Activated CD4-positive, alpha-beta memory T cell treated with anti-CD3 and anti-CD28 coated beads for 36 hours (primary cell): Measurements from ENCODE around the gene CNTN4. TPM values are rescaled to one million over a fixed set of nuclear protein-coding genes. Genes with fewer than 3 reads are reported as not detected.

Experiments
- CTCF ChIA-PET: fragments of 350-600 bp; sonication (Branson Sonifier 250); formaldehyde crosslinking; loops from one replicate; lab custom pipeline; 2021; ENCODE audit warnings: antibody characterized with exemption, inconsistent platforms; lab: Charles Lee
- POLR2A ChIA-PET: fragments of 350-600 bp; sonication (Branson Sonifier 250); formaldehyde crosslinking; loops from one replicate; lab custom pipeline; 2021; ENCODE audit warnings: antibody characterized with exemption; lab: Charles Lee
- DNase-seq: peaks from one replicate; pipeline ENCODE4 v3.0.0-alpha.2; 2020
- H3K27ac Mint-ChIP-seq: one replicate; pipeline ENCODE4 v1.8.0; 2021; ENCODE audit warnings: mixed read lengths
- H3K27me3 Mint-ChIP-seq: one replicate; pipeline ENCODE4 v1.8.0; 2021; ENCODE audit warnings: mixed read lengths
- H3K36me3 Mint-ChIP-seq: one replicate; pipeline ENCODE4 v1.8.0; 2021; ENCODE audit warnings: mixed read lengths
- H3K4me1 Mint-ChIP-seq: one replicate; pipeline ENCODE4 v1.8.0; 2021; ENCODE audit warnings: low read depth, mixed read lengths
- H3K4me3 Mint-ChIP-seq: one replicate; pipeline ENCODE4 v1.8.0; 2021; ENCODE audit warnings: mild to moderate bottlenecking, mixed read lengths
- H3K9me3 Mint-ChIP-seq: one replicate; pipeline ENCODE4 v1.8.0; 2021; ENCODE audit warnings: mixed read lengths
- intact Hi-C: fragments of 100-400 bp; cut with micrococcal nuclease; formaldehyde crosslinking; loops from one replicate; pipeline ENCODE4 v1.15.1; 2023
- total RNA-seq, 2 experiments: library from RNA; stranded (reverse); gene quantifications; one replicate each; pipeline ENCODE4 v1.2.3, GENCODE V29; 2021

Gene CNTN4
- total RNA-seq, 2 experiments from 2014 or later, result not detected

DNA sequence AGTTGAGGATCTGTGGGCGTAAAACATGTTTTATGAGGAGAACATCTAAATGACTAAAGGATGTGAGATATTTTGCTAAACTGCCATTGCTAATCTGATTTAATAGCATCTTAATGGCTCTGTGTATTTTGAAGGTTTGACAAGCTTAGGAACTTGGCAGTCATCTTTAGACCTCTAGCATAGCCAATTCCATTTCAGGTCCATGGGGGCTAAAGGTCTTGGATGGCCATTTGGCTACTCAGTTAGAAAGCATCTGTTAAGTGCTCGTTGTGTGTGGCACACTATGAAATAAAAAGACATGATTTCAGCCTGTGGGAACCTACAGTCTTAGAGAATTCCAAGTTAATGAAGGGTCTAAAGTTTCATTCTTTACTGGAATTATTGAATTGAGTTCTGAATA is 775.3 kb downstream of the CNTN4 start:
- Mint-ChIP-seq H3K9me3 (no peaks in the 10 kb centered on the region), H3K4me3 (no peak overlapping the region), H3K27ac (no peak overlapping the region), H3K36me3 (no peaks in the 10 kb centered on the region), H3K4me1 (no peaks in the 10 kb centered on the region), H3K27me3 (peaks cover 8% of the 10 kb centered on the region)
- intact Hi-C loops, result no loop called here
- ChIA-PET CTCF (no interaction called here), POLR2A (no interaction called here)
- DNase-seq, result no peak

DNA sequence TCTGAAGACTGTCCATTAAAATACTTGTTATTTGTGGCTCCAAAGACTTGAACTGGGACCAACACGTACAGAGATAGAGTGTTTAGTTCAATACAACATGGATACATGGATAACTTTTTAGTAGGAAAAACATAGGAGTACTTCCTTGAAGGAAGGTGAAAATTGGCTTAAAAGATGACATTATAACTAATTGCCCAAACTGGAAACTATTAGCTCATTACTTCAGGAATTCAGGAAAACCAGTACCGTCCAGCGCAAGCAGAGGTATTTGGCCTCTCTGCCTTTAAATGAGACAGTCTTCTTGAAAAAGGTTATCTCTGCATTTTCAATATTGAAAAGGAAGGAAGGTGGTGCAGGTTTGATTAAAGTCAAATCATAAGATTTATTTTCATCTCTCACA is 777.0 kb downstream of the CNTN4 start:
- POLR2A ChIA-PET, result no interaction called here
- no peaks in the 10 kb centered on the region for H3K9me3 Mint-ChIP-seq

DNA sequence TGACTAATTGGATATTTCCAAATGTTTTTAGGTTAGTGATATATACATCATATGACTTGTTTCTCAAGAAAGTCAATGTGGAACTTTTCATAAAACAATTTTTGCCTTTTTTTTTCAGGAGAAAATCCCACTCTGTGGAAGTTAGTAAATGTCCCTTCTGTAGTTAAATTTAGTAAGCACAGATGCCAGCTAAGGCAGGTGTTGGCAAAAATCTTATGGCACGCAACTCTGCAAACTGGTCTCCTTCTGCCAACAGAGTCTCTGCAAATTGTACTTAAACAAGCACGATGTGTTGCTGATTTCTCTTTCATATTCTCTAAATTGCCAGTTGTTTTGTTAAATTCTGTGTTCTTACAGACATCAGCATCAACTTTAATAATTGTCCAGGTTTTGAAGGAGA is 777.7 kb downstream of the CNTN4 start:
- H3K4me3 Mint-ChIP-seq, result no peak overlapping the region
- no peaks in the 10 kb centered on the region for H3K9me3 Mint-ChIP-seq
- no peak overlapping the region for H3K27ac Mint-ChIP-seq
- H3K27me3 Mint-ChIP-seq, result peaks cover 8% of the 10 kb centered on the region
- intact Hi-C loops, result no loop called here
- ChIA-PET CTCF (interaction anchor here (0.6 kb wide), 1 partner anchor 15 kb away, joined by 4 read pairs; no protein-coding TSS in a partner anchor), POLR2A (no interaction called here)
- no peak for DNase-seq
- H3K4me1 Mint-ChIP-seq, result no peaks in the 10 kb centered on the region
- H3K36me3 Mint-ChIP-seq, result no peaks in the 10 kb centered on the region

More for the DNA sequence above, 777.0 kb downstream of the CNTN4 start:
- no peaks in the 10 kb centered on the region for H3K36me3 Mint-ChIP-seq
- CTCF ChIA-PET, result interaction anchor here (0.6 kb wide), 1 partner anchor 14 kb away, joined by 4 read pairs; no protein-coding TSS in a partner anchor
- H3K27ac Mint-ChIP-seq, result no peak overlapping the region
- intact Hi-C loops, result no loop called here
- peaks cover 8% of the 10 kb centered on the region for H3K27me3 Mint-ChIP-seq
- H3K4me1 Mint-ChIP-seq, result no peaks in the 10 kb centered on the region
- H3K4me3 Mint-ChIP-seq, result no peak overlapping the region
- no peak for DNase-seq

DNA sequence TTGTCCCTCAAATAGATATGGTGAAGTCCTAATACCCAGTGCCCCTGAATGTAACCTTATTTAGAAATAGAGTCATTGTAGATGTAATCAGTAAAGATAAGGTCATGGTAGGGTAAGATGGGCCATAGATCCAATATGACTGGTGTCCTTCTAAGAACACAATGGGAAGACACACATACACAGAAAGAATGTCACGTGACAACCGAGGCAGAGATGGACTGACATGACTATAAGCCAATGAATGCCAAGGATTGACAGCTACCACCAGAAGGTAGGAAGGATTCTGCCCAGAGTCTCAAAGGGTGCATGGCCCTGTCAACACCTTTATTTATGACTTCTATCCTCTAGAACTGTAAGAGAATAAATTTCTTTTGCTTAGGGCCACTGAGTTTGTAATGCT is 780.4 kb downstream of the CNTN4 start:
- H3K9me3 Mint-ChIP-seq, result no peaks in the 10 kb centered on the region
- ChIA-PET CTCF (interaction anchor here (0.9 kb wide), 1 partner anchor 32 kb away, joined by 3 read pairs; no protein-coding TSS in a partner anchor), POLR2A (no interaction called here)
- intact Hi-C loops, result no loop called here
- DNase-seq, result no peak
- no peak overlapping the region for H3K4me3 Mint-ChIP-seq
- no peaks in the 10 kb centered on the region for H3K36me3 Mint-ChIP-seq
- H3K27me3 Mint-ChIP-seq, result peaks cover 3% of the 10 kb centered on the region
- H3K4me1 Mint-ChIP-seq, result no peaks in the 10 kb centered on the region
- H3K27ac Mint-ChIP-seq, result no peak overlapping the region

DNA sequence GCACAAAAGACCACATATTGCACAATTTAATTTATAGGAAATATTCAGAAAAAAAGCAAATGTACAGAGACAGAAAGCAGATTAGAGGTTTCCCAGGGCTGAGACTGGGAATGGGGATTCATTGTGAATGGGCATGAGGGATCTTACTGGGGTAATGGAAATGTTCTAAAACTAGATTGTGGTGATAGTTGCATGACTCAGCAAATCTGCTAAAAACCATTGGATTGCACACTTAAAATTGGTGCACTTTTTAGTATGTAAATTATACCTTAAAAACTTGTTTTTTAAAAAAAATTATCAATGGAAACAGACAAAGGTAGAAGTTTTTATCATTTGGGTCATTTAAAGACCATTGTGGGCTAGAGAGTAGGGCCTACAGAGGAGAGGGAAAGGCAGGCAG is 780.9 kb downstream of the CNTN4 start:
- no peak for DNase-seq
- intact Hi-C loops, result no loop called here
- no peaks in the 10 kb centered on the region for H3K4me1 Mint-ChIP-seq
- no peaks in the 10 kb centered on the region for H3K9me3 Mint-ChIP-seq
- ChIA-PET CTCF (no interaction called here), POLR2A (no interaction called here)
- no peak overlapping the region for H3K27ac Mint-ChIP-seq
- H3K4me3 Mint-ChIP-seq, result no peak overlapping the region
- no peaks in the 10 kb centered on the region for H3K36me3 Mint-ChIP-seq
- no peaks in the 10 kb centered on the region for H3K27me3 Mint-ChIP-seq

DNA sequence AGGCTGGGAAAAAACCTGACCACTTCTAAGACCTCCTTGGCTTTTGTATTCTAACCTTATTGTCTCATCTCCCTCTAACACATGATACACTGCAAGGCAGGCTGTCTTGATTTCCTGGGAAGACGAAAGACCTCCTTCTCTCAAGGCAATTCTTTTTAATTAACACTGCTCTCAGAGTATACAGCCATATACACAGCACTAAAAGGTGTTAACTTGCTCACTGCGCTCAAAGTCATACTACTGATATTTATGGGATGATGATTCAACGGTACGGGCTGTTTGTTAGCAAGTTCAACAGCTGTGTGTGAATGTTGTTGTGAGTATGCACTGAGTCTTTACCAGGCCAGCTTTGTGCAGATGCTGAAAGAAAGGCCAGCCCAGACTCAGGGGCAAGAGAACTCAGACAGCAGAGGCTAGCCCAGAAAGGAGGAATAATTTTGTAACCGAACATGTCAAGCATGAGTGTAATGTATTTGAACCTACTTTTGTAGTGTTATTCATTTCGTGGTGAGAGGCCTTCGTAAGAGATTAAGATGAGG is 781.6 kb downstream of the CNTN4 start:
- H3K36me3 Mint-ChIP-seq, result no peaks in the 10 kb centered on the region
- POLR2A ChIA-PET, result no interaction called here
- no peak for DNase-seq

DNA sequence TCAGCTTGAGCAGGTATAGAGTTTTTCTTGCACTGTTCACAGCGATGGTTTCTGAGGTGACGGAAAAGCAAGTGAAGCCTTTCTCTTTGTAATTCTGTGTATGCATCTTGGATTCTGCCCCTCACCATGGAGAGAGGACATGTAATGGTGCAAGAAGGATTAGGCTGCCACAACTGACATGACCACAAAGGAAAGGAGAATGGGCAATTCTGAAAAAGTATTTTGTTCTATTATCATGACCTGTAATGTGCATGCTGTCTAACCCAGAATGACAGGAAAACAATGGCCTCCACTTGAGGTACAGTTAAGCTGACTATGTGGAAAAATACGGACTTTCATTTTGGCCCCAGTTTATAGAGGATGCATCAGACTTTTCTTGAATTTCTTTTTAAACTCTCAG is 784.6 kb downstream of the CNTN4 start:
- H3K9me3 Mint-ChIP-seq, result no peaks in the 10 kb centered on the region
- intact Hi-C loops, result no loop called here
- H3K27me3 Mint-ChIP-seq, result no peaks in the 10 kb centered on the region
- no peak overlapping the region for H3K27ac Mint-ChIP-seq
- DNase-seq, result no peak
- H3K4me3 Mint-ChIP-seq, result no peak overlapping the region
- ChIA-PET CTCF (no interaction called here), POLR2A (no interaction called here)
- no peaks in the 10 kb centered on the region for H3K4me1 Mint-ChIP-seq
- no peaks in the 10 kb centered on the region for H3K36me3 Mint-ChIP-seq

More for the DNA sequence above, 781.6 kb downstream of the CNTN4 start:
- no peaks in the 10 kb centered on the region for H3K27me3 Mint-ChIP-seq
- H3K9me3 Mint-ChIP-seq, result no peaks in the 10 kb centered on the region
- no peak overlapping the region for H3K27ac Mint-ChIP-seq
- no peaks in the 10 kb centered on the region for H3K4me1 Mint-ChIP-seq
- intact Hi-C loops, result no loop called here
- H3K4me3 Mint-ChIP-seq, result no peak overlapping the region
- CTCF ChIA-PET, result no interaction called here

DNA sequence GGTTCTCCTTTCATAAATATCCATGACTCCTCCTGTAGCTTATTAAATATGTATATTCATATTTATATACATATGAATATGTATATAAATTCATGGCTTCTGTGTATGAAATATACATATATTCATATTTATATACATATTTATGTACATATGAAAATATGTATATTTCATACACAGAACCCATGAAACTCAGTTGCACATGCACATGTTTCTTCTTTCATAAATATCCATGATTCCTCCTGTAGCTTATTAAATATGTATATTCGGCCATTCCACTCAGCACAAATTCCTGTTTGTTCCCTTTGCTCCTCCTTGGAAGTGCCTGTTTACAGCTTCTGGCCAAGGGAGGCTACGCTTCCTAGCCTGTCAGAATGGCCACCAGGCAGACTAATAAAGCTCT is 789.9 kb downstream of the CNTN4 start:
- Mint-ChIP-seq H3K4me1 (no peaks in the 10 kb centered on the region), H3K4me3 (no peak overlapping the region), H3K9me3 (no peaks in the 10 kb centered on the region), H3K27me3 (peaks cover 7% of the 10 kb centered on the region), H3K36me3 (no peaks in the 10 kb centered on the region), H3K27ac (no peak overlapping the region)
- no peak for DNase-seq
- intact Hi-C loops, result no loop called here
- POLR2A ChIA-PET, result no interaction called here
- CTCF ChIA-PET, result interaction anchor here (0.5 kb wide), 1 partner anchor 570 kb away, joined by 3 read pairs; no protein-coding TSS in a partner anchor

DNA sequence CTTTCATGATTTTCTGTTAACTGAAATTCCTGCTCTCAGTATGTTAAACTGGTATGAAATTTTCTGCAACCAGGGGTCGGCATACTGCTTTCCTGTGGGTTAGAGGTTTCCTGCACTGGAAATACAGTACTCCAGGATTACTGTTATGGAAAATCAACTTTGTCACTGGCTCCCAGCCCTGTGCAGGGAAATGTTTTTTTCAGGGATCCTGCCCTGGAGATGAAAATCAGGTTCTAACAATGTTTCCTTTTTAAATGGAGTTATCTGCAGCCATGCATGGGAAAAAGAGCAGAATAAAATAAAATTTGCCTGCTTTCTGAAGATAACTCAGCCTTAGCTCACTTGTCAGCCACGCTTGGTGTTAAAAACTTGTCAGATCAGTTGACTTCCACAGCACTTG is 791.1 kb downstream of the CNTN4 start:
- intact Hi-C loops, result no loop called here
- no peaks in the 10 kb centered on the region for H3K9me3 Mint-ChIP-seq
- CTCF ChIA-PET, result no interaction called here

DNA sequence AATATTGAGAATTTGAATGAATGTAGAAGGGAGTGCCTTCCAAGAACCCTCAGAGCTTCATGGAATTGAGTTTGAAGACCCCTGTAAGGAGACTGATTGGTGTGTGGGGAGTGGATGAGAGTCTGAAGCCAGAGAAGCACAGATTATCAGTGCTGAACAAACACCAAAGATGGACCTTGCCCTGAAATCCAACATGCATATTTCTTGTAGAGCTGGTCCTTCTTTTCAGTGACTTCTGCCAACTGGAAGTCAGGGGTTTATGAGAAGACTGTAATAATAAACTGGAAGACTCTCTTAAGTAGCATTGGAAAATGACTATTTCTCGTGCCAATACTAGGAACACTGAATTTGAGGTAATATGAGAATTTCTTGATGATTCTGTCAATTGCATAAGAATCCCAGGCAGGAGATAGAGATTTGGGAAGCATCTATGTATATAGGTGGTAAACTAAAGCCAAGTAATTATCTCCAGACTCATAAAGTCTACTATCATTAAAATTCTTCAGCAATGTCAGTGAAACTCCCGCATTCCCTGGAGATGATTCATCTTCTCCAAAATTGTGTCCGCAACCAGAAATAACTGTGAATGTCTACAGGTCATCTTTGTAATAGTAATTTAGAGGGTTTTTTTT is 797.8 kb downstream of the CNTN4 start:
- CTCF ChIA-PET, result no interaction called here
- Mint-ChIP-seq H3K27ac (no peak overlapping the region), H3K36me3 (no peaks in the 10 kb centered on the region), H3K9me3 (no peaks in the 10 kb centered on the region), H3K4me3 (no peak overlapping the region), H3K4me1 (no peaks in the 10 kb centered on the region), H3K27me3 (peaks cover 2% of the 10 kb centered on the region)
- intact Hi-C loops, result no loop called here
- POLR2A ChIA-PET, result no interaction called here
- no peak for DNase-seq

More for the DNA sequence above, 791.1 kb downstream of the CNTN4 start:
- no peaks in the 10 kb centered on the region for H3K4me1 Mint-ChIP-seq
- H3K36me3 Mint-ChIP-seq, result no peaks in the 10 kb centered on the region
- H3K4me3 Mint-ChIP-seq, result no peak overlapping the region
- no peak overlapping the region for H3K27ac Mint-ChIP-seq
- H3K27me3 Mint-ChIP-seq, result peaks cover 7% of the 10 kb centered on the region
- POLR2A ChIA-PET, result no interaction called here
- no peak for DNase-seq

DNA sequence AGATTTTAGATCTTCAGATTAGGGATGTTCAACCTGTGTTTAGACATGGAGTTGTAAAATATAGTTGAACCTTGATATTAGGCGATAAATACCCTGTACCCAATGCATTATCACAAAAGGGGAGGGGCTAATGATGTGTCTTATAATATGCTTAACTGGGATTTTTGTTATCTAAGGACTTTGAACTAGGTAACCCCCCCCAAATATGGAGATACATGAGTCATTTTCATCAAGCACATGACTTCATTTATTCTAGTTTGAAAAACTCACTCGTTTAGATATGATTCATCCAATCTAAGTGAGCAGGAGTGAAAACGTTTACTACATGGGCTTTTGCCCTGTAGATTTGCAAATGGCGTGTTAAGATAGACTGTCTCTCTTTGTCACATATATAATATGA is 799.2 kb downstream of the CNTN4 start:
- ChIA-PET CTCF (no interaction called here), POLR2A (no interaction called here)
- DNase-seq, result no peak
- Mint-ChIP-seq H3K27ac (no peak overlapping the region), H3K4me3 (no peak overlapping the region), H3K27me3 (peaks cover 2% of the 10 kb centered on the region), H3K36me3 (no peaks in the 10 kb centered on the region), H3K9me3 (no peaks in the 10 kb centered on the region), H3K4me1 (no peaks in the 10 kb centered on the region)
- intact Hi-C loops, result no loop called here

DNA sequence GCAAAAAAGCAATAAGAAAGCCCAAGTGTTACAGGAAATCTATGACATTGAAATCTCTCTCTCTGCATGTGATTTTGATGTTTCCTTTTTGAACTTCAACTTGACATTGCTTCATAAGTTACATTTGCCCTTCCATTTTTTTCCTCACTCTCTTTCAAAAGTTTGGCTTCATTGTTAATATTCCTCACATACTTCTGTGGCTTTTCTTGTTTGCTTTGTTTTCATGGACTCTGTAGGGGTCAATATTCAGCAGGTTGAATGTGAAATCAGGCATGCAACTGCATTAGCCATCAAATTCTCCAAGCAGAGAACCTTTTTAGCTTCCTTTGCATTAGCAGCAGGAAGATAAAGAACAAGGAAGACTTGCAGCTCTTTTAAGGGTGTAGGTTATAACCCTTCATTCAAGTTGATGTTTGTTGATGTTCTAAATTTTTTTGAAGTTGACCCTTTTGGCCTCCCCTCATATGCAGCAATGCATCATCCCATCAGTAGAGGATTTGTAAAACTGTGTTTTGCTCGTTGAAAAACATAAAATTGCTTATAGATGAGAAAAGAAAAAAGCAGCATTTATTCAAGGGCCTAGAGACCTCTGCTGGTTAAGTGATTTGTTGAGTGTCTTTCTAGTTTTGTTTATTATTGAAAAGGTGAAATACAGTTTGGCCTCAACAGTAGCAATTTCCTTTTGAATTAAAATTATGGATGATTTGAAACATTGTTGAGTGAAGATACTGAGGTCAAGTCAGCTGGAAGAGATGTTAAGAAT is 800.1 kb downstream of the CNTN4 start:
- no peaks in the 10 kb centered on the region for H3K4me1 Mint-ChIP-seq
- ChIA-PET POLR2A (no interaction called here), CTCF (no interaction called here)
- H3K27ac Mint-ChIP-seq, result no peak overlapping the region
- intact Hi-C loops, result no loop called here
- DNase-seq, result no peak
- peaks cover 2% of the 10 kb centered on the region for H3K27me3 Mint-ChIP-seq
- no peaks in the 10 kb centered on the region for H3K9me3 Mint-ChIP-seq
- H3K36me3 Mint-ChIP-seq, result no peaks in the 10 kb centered on the region
- H3K4me3 Mint-ChIP-seq, result no peak overlapping the region
